ENCODE results near the gene TYROBP.

Gene TYROBP

DNA sequence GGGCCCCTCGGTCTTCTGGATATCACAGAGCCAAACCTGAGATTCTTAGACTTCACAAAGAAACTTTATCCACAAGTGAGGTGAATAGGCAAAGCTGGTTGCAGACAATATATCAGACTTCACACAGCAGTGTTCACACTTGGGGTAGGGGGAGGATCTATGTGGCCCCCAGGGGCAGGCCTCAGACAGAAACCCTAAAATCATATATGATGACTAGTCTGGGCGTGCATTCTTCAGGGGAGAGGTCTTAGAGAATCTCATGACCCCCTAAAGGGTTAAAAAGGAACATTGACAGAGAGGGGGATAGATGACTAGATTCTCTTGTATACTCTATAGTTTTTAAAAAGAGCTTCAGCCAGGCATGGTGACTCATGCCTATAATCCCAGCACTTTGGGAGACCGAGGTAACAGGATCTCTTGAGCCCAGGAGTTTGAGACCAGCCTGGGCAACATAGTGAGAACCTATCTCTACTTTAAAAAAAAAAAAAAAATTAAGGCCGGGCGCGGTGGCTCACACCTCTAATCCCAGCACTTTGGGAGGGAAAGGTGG lies 2.8 kb downstream of the TYROBP start:
- no peaks in the 10 kb centered on the region for H3K9me3 ChIP-seq
- TF ChIP-seq, protein P1, sequence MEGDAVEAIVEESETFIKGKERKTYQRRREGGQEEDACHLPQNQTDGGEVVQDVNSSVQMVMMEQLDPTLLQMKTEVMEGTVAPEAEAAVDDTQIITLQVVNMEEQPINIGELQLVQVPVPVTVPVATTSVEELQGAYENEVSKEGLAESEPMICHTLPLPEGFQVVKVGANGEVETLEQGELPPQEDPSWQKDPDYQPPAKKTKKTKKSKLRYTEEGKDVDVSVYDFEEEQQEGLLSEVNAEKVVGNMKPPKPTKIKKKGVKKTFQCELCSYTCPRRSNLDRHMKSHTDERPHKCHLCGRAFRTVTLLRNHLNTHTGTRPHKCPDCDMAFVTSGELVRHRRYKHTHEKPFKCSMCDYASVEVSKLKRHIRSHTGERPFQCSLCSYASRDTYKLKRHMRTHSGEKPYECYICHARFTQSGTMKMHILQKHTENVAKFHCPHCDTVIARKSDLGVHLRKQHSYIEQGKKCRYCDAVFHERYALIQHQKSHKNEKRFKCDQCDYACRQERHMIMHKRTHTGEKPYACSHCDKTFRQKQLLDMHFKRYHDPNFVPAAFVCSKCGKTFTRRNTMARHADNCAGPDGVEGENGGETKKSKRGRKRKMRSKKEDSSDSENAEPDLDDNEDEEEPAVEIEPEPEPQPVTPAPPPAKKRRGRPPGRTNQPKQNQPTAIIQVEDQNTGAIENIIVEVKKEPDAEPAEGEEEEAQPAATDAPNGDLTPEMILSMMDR (IDR thresholded peaks at IDR 0.05) = no peak
- no peak overlapping the region for H3K4me3 ChIP-seq
- intact Hi-C loops (cut with DNase I; ENCODE audit: low total_unique reads) = no loop called here
- no peak for DNase-seq
- H3K4me1 ChIP-seq = peaks cover 0 to 9% (median 3%) of the 10 kb centered on the region in 4 donors
- H3K27me3 ChIP-seq = peaks cover 0 to 6% of the 10 kb centered on the region in 2 donors
- no peaks in the 10 kb centered on the region for H3K36me3 ChIP-seq
- no peak overlapping the region for H3K27ac ChIP-seq

DNA sequence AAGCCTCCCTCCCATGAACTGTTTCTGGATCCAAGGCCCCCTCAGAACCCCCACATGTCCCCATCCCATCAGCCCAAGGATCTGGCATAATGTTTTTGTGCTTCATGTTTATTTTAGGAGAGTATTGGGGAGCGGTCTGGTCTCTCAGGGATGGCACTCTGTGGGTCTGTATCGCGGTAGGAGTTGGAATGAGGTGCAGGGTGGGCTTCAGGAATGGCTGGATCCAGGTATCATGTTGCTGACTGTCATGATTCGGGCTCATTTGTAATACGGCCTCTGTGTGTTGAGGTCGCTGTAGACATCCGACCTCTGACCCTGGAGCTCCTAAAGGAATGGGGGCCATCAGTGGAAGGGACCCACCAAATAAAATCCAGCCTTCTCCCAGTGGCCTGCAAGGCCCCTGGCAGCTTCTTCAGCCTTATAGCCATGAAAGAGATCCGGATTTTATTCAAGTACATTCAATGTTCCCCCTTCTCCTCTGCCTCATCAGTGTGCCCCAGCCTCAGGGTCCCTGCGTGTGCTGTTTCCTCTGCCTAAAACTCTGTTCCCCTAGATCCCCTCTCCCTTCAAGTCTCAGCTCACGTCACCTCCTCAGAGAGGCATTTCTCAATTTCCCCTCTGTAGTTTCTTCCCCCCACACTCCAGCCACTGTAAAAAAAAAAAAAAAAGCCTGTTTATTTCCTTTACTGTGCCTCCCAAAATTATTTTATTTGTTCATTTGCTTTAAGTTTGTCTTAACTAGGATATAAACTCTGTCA lies 3.6 kb downstream of the TYROBP start:
- intact Hi-C loops (cut with DNase I; ENCODE audit: low total_unique reads) = no loop called here
- Histone ChIP-seq H3K27me3 (peaks cover 0 to 3% of the 10 kb centered on the region in 2 donors), H3K9me3 (no peaks in the 10 kb centered on the region), H3K27ac (no peak overlapping the region), H3K4me3 (no peak overlapping the region), H3K36me3 (no peaks in the 10 kb centered on the region), H3K4me1 (peaks cover 0 to 12% (median 3%) of the 10 kb centered on the region in 4 donors)
- DNase-seq = no peak
- TF ChIP-seq, protein P1 (IDR thresholded peaks at IDR 0.05) = no peak

DNA sequence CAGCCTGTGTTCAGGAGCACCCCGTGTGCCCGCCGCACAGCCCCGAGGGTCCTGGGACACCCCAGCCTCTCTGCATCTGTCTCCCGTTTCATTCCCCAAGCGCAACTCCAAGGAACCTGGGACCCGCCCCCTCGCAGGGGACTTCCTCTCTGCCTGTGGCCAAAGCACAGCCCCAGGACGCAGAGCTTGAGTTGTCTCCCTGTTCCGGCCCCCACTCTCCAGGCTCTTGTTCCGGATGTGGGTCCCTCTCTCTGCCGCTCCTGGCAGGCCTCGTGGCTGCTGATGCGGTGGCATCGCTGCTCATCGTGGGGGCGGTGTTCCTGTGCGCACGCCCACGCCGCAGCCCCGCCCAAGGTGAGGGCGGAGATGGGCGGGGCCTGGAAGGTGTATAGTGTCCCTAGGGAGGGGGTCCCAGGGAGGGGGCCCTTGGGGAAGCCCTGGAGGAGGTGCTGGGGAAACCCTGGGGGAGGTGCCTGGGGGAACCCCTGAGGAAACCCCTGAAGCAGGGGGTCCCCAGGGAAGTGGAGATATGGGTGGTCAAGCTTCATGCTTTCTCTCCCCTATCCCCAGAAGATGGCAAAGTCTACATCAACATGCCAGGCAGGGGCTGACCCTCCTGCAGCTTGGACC lies 4.4 kb downstream of the TYROBP start:
- Histone ChIP-seq H3K9me3 (no peaks in the 10 kb centered on the region), H3K27ac (no peak overlapping the region), H3K4me1 (peaks cover 0 to 13% (median 4%) of the 10 kb centered on the region in 4 donors), H3K27me3 (no peaks in the 10 kb centered on the region), H3K36me3 (no peaks in the 10 kb centered on the region), H3K4me3 (no peak overlapping the region)
- peak; percentile 78 to 86 for DNase-seq
- TF ChIP-seq, protein P1 (IDR thresholded peaks at IDR 0.05) = no peak
- intact Hi-C loops (cut with DNase I; ENCODE audit: low total_unique reads) = no loop called here

DNA sequence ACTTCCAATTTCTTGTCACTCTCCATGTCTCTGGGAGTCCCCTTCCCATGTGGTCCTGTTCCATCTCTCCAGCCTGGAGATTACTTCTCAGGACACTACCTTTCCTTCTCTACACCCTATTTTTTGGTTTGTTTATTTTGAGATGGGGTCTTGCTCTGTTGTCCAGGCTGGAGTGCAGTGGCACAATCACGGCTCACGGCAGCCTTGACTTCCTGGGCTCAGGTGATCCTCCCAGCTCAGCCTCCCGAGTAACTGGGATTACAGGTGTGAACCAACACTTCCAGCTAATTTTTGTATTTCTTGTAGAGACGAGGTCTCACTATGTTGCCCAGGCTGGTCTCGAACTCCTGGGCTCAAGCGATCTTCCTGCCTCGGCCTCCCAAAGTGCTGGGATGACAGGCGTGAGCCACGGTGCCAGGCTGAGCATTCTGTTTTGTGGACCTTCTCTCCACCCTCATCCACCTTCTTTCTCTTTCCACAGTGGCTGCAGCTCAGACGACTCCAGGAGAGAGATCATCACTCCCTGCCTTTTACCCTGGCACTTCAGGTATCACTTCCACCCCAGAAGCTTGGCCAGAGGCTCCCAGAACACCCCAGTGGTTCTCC lies 5.1 kb downstream of the TYROBP start:
- intact Hi-C loops (cut with DNase I; ENCODE audit: low total_unique reads) = no loop called here
- peaks cover 0 to 20% (median 11%) of the 10 kb centered on the region in 4 donors for H3K4me1 ChIP-seq
- H3K4me3 ChIP-seq = peak overlapping the region in 1 of 2 donors; percentile 15
- H3K27me3 ChIP-seq = no peaks in the 10 kb centered on the region
- no peaks in the 10 kb centered on the region for H3K9me3 ChIP-seq
- no peak for DNase-seq
- H3K36me3 ChIP-seq = no peaks in the 10 kb centered on the region
- no peak overlapping the region for H3K27ac ChIP-seq
- TF ChIP-seq, protein P1 (IDR thresholded peaks at IDR 0.05) = no peak

DNA sequence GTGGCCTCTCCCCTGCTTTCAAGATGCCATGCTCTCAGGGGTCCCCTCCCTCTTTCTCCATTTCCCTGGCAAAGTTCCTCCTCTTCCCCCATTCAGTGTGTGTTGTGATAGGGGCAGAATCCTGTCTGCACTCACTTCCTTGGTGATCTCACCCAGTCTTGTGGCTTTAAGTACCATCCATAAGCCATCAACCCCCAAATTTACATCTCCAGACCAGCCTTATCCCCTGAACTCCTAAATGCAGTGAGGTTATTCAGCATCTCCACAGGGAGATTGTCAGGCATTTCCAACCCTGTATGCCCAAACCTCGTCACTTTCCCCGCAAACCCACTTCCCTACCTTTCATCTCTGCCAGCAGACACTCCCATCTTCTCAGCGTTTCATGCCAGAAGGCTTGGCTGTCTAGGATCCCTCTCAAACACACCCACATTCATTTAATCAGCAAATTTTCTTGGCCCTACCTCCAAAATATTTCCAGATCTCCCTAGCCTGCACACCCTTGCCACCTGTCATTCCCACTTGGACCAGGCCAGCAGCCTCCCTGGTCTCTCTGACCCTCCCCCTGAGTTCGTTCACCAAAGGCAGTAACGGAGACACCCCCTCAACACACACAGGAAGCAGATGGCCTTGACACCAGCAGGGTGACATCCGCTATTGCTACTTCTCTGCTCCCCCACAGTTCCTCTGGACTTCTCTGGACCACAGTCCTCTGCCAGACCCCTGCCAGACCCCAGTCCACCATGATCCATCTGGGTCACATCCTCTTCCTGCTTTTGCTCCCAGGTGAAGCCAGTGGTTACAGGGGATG lies 6.0 kb downstream of the TYROBP start, which contains the start of gene HCST:
HCST (plus strand) TSS at position 676 of the 808 bp plus-strand sequence; CDS start at position 741, 65 bp downstream.
- peaks cover 0 to 1% (median 0%) of the 10 kb centered on the region in 3 donors for H3K36me3 ChIP-seq
- peak within 1 kb of the TSS in 1 of 2 donors; percentile 15 for H3K4me3 ChIP-seq
- no peak for DNase-seq
- H3K9me3 ChIP-seq = no peaks in the 10 kb centered on the region
- H3K27ac ChIP-seq = no peak within 1 kb of the TSS
- no peaks in the 10 kb centered on the region for H3K27me3 ChIP-seq
- H3K4me1 ChIP-seq = peaks cover 0 to 27% (median 13%) of the 10 kb centered on the region in 4 donors
- TF ChIP-seq, protein P1 (IDR thresholded peaks at IDR 0.05) = no peak
- intact Hi-C loops (cut with DNase I; ENCODE audit: low total_unique reads) = no loop called here
